ENCODE measurements around the gene BANF2.
"Not testable (repeated sequence)": the region's sequence is repeated elsewhere in the genome, so short reads cannot be mapped to it uniquely, and the experiment has no call there.

Gene BANF2

GRCh38 chr20:17767624-17768023 is 67.9 kb downstream of the BANF2 start:
- DNase-seq = no peak

GRCh38 chr20:17768271-17768670 is 68.5 kb downstream of the BANF2 start:
- no peak for DNase-seq

- DNase-seq = not testable (repeated sequence)
Measured at GRCh38 chr20:17769716-17770115, 70.0 kb downstream of the BANF2 start.

- peak; percentile 47 for DNase-seq
Measured at GRCh38 chr20:17771206-17772004, 71.6 kb downstream of the BANF2 start.

- no peak for DNase-seq
Measured at GRCh38 chr20:17772005-17772343, 72.2 kb downstream of the BANF2 start.

GRCh38 chr20:17773619-17774018 is 73.9 kb downstream of the BANF2 start:
- no peak for DNase-seq

- DNase-seq = no peak
Measured at GRCh38 chr20:17775600-17775999, 75.8 kb downstream of the BANF2 start.

- DNase-seq = no peak
Measured at GRCh38 chr20:17776551-17776950, 76.8 kb downstream of the BANF2 start.

GRCh38 chr20:17779011-17779410 is 79.2 kb downstream of the BANF2 start:
- DNase-seq = not testable (repeated sequence)

GRCh38 chr20:17782768-17783167 is 83.0 kb downstream of the BANF2 start:
- DNase-seq = no peak

GRCh38 chr20:17783671-17784070 is 83.9 kb downstream of the BANF2 start:
- DNase-seq = no peak

GRCh38 chr20:17785007-17785406 is 85.2 kb downstream of the BANF2 start:
- DNase-seq = no peak

Data from DMS79 (cell line).